ENCODE data around the gene MBD4. TPM values are rescaled to one million over a fixed set of nuclear protein-coding genes. Genes with fewer than 3 reads are reported as not detected.
A peak's percentile ranks its signal among the peaks of the same experiment; 100 is the strongest.

MBD4 gene
- polyA plus RNA-seq, 3 donors, result 25.6 to 31.5 (median 30.1) TPM

DNA sequence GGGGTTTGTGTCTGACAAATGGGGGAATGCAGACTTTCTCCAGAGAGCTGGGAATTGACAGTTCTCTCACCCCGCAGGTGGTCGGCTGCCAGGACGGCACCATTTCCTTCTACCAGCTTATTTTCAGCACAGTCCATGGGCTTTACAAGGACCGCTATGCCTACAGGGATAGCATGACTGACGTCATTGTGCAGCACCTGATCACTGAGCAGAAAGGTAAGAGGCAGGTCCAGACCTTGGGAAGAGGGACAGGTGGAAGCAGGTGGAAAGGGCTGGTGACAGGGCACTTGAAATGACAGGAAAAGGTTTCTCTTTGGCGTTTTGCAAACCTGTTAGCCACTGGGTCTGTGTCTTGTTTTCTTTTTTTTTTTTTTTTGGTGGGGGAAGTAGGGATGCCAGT, 36.8 kb upstream of the MBD4 start:
- intact Hi-C loops (cut with micrococcal nuclease), result no loop called here
- no peaks in the 10 kb centered on the region for H3K4me1 ChIP-seq (ENCODE audit: control insufficient read depth in 1 of 2, insufficient read depth in 2 of 2, low read length in 2 of 2)
- H3K79me2 ChIP-seq (ENCODE audit: insufficient read depth, low read length), result no peaks in the 10 kb centered on the region
- Mint-ChIP-seq H3K27me3 (ENCODE audit: low read depth in 3 of 3) (peaks cover 0 to 1% (median 0%) of the 10 kb centered on the region in 3 donors), H3K4me3 (no peak overlapping the region), H3K9me3 (no peaks in the 10 kb centered on the region), H3K4me1 (no peaks in the 10 kb centered on the region), H3K27ac (no peak overlapping the region), H3K36me3 (peaks cover 58 to 62% of the 10 kb centered on the region in 2 donors)
- H3K9me3 ChIP-seq (replicated peaks in 1 of 2; ENCODE audit: control insufficient read depth in 1 of 2, insufficient read depth in 1 of 2, low read length in 2 of 2), result no peaks in the 10 kb centered on the region
- no peak for DNase-seq
- H3K9ac ChIP-seq (ENCODE audit: insufficient read depth, low read length, poor library complexity, severe bottlenecking), result no peak overlapping the region
- no peak overlapping the region for H2AFZ ChIP-seq (ENCODE audit: insufficient read depth, low read depth, low read length, poor library complexity, severe bottlenecking)
- WGBS (ENCODE audit: insufficient coverage), result 100% methylated on average over 2 of the region's 6 CpGs
- H3K4me3 ChIP-seq (replicated peaks in 1 of 3; ENCODE audit: low read depth in 2 of 3, low read length in 3 of 3), result no peak overlapping the region
- H4K20me1 ChIP-seq (ENCODE audit: insufficient read depth, low read length), result no peaks in the 10 kb centered on the region
- no peak overlapping the region for H3K27ac ChIP-seq (ENCODE audit: low read depth in 1 of 2, low read length in 2 of 2)
- H3K36me3 ChIP-seq (replicated peaks in 1 of 2; ENCODE audit: control insufficient read depth in 1 of 2, insufficient read depth in 2 of 2, low read length in 2 of 2), result peaks cover 35 to 83% of the 10 kb centered on the region in 2 donors
- no peak overlapping the region for H3K4me2 ChIP-seq (replicated peaks; ENCODE audit: extremely low read depth, low read length, poor library complexity, severe bottlenecking)
- no peaks in the 10 kb centered on the region for H3K27me3 ChIP-seq (ENCODE audit: control insufficient read depth in 2 of 2, insufficient read depth in 2 of 2, low read length in 2 of 2)
- no peak for TF ChIP-seq CTCF (IDR thresholded peaks at IDR 0.05)

DNA sequence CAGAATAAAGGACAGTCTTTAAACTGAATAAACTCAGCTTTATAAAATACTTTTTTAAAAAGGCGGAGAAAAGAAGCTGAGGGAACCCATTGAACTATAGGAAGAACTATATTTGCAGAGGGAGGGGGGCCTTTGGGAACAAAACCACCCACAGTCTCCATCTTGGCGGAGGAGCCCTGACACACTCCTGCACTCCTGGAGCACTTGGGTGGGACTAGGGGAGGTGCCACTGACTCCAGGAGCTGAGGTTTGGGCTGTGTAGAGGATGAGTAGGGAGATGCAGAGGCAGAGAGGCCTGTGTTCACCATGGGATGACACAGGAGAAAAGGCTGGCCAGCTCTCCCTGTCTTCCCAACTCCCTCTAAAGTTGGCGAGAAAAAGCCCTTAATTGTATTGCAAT, 36.1 kb upstream of the MBD4 start:
- Histone ChIP-seq H3K36me3 (replicated peaks in 1 of 2; ENCODE audit: control insufficient read depth in 1 of 2, insufficient read depth in 2 of 2, low read length in 2 of 2) (peaks cover 34 to 83% of the 10 kb centered on the region in 2 donors), H3K27me3 (ENCODE audit: control insufficient read depth in 2 of 2, insufficient read depth in 2 of 2, low read length in 2 of 2) (no peaks in the 10 kb centered on the region), H3K4me2 (replicated peaks; ENCODE audit: extremely low read depth, low read length, poor library complexity, severe bottlenecking) (no peak overlapping the region), H3K27ac (ENCODE audit: low read depth in 1 of 2, low read length in 2 of 2) (no peak overlapping the region), H2AFZ (ENCODE audit: insufficient read depth, low read depth, low read length, poor library complexity, severe bottlenecking) (no peak overlapping the region), H3K9ac (ENCODE audit: insufficient read depth, low read length, poor library complexity, severe bottlenecking) (no peak overlapping the region), H3K4me1 (ENCODE audit: control insufficient read depth in 1 of 2, insufficient read depth in 2 of 2, low read length in 2 of 2) (no peaks in the 10 kb centered on the region), H4K20me1 (ENCODE audit: insufficient read depth, low read length) (no peaks in the 10 kb centered on the region), H3K79me2 (ENCODE audit: insufficient read depth, low read length) (no peaks in the 10 kb centered on the region), H3K9me3 (replicated peaks in 1 of 2; ENCODE audit: control insufficient read depth in 1 of 2, insufficient read depth in 1 of 2, low read length in 2 of 2) (no peaks in the 10 kb centered on the region), H3K4me3 (replicated peaks in 1 of 3; ENCODE audit: low read depth in 2 of 3, low read length in 3 of 3) (no peak overlapping the region)
- H3K9me3 Mint-ChIP-seq, result no peaks in the 10 kb centered on the region
- DNase-seq, result no peak
- peak overlapping the region in 1 of 7 donors; percentile 26 for H3K27ac Mint-ChIP-seq
- H3K4me1 Mint-ChIP-seq, result no peaks in the 10 kb centered on the region
- intact Hi-C loops (cut with micrococcal nuclease), result no loop called here
- H3K27me3 Mint-ChIP-seq (ENCODE audit: low read depth in 3 of 3), result peaks cover 0 to 1% (median 0%) of the 10 kb centered on the region in 3 donors
- peaks cover 56 to 61% of the 10 kb centered on the region in 2 donors for H3K36me3 Mint-ChIP-seq
- WGBS (ENCODE audit: insufficient coverage), result no CpG with 5 or more reads among the region's 3 CpGs
- no peak overlapping the region for H3K4me3 Mint-ChIP-seq
- TF ChIP-seq CTCF (IDR thresholded peaks at IDR 0.05), result no peak

All from CD14-positive monocyte (primary cell).